Natural killer cell (primary cell): ENCODE measurements around the gene GALNT7. TPM values are rescaled to one million over a fixed set of nuclear protein-coding genes. Genes with fewer than 3 reads are reported as not detected.

Source experiments
- ATAC-seq, 3 donors: fragments of 150-1000 bp in 2 of 3; fragments of 200-7000 bp in 1 of 3; cut with Tn5 transposase; 1 replicate in 1 of 3; 2 replicates in 2 of 3; pipeline ENCODE4 v1.10.0; 2021; ENCODE audit warnings: mild to moderate bottlenecking in 2 of 3, moderate library complexity in 2 of 3
- DNase-seq, 2 donors: peaks; one replicate each; pipeline versions ENCODE4 v3.0.0 to v3.0.0-alpha.2; 2013 to 2021; ENCODE audit warnings: mixed read lengths in 1 of 2
- H3K27ac ChIP-seq: one replicate; pipeline ENCODE4 v1.5.1; 2013; ENCODE audit warnings: mild to moderate bottlenecking, low read length
- H3K27me3 ChIP-seq: one replicate; pipeline ENCODE4 v1.6.1; 2013; ENCODE audit warnings: low read length; ENCODE audit not compliant: control insufficient read depth, insufficient read depth
- H3K36me3 ChIP-seq: one replicate; pipeline ENCODE4 v1.6.1; 2013; ENCODE audit warnings: low read length; ENCODE audit not compliant: control insufficient read depth, insufficient read depth
- H3K4me1 ChIP-seq: one replicate; pipeline ENCODE4 v1.6.1; 2013; ENCODE audit warnings: low read length; ENCODE audit not compliant: control insufficient read depth, insufficient read depth
- H3K4me3 ChIP-seq: one replicate; pipeline ENCODE4 v1.5.1; 2013; ENCODE audit warnings: low read length
- H3K9me3 ChIP-seq: one replicate; pipeline ENCODE4 v1.6.1; 2013; ENCODE audit warnings: low read length; ENCODE audit not compliant: control insufficient read depth, insufficient read depth
- H3K27ac Mint-ChIP-seq, 2 donors: one replicate each; pipeline ENCODE4 v1.8.0; 2022; ENCODE audit warnings: mild to moderate bottlenecking in 2 of 2, mixed read lengths in 2 of 2, moderate library complexity in 1 of 2
- H3K27me3 Mint-ChIP-seq, 2 donors: one replicate each; pipeline ENCODE4 v1.8.0; 2022; ENCODE audit warnings: low read depth in 2 of 2, mixed read lengths in 2 of 2
- H3K36me3 Mint-ChIP-seq: one replicate; pipeline ENCODE4 v1.8.0; 2022; ENCODE audit warnings: mixed read lengths
- H3K4me1 Mint-ChIP-seq, 2 donors: one replicate each; pipeline ENCODE4 v1.8.0; 2022; ENCODE audit warnings: mixed read lengths in 2 of 2
- H3K4me3 Mint-ChIP-seq: one replicate; pipeline ENCODE4 v1.8.0; 2022; ENCODE audit warnings: mild to moderate bottlenecking, moderate library complexity, mixed read lengths
- H3K9me3 Mint-ChIP-seq, 2 donors: one replicate each; pipeline ENCODE4 v1.8.0; 2022; ENCODE audit warnings: mixed read lengths in 2 of 2
- CTCF ChIP-seq: fragments of 200-600 bp; IDR thresholded peaks from one replicate; pipeline ENCODE4 v1.8.0; 2022; ENCODE audit warnings: antibody characterized with exemption
- WGBS: methylation state at CpG from one replicate; pipeline ENCODE4 v1.1.7; 2013; ENCODE audit warnings: missing lambda C conversion rate; ENCODE audit not compliant: insufficient coverage; 5-methylcytosine and 5-hydroxymethylcytosine counted together
- intact Hi-C: fragments of 100-400 bp; cut with micrococcal nuclease; formaldehyde crosslinking; loops from one replicate; pipeline ENCODE4 v1.14.2; 2022
- total RNA-seq, 4 donors: library from RNA; stranded (reverse); fragments of 120-200 nt in 1 of 4; gene quantifications; one replicate each; pipeline versions ENCODE4 v1.2.3 to v1.2.4, GENCODE V29; 2013 to 2022

GALNT7 gene
- total RNA-seq, 3 donors from 2014 or later (not counting 1 experiment from before 2014, with no cell fraction given), result 10.9 to 20.8 (median 15.6) TPM

GRCh38 chr4:173248690-173249089, 80.1 kb downstream of the GALNT7 start:
- H3K4me3 ChIP-seq, result no peak overlapping the region
- intact Hi-C loops, result no loop called here
- ATAC-seq, result no peak
- no peaks in the 10 kb centered on the region for H3K27me3 ChIP-seq
- H3K4me3 Mint-ChIP-seq, result no peak overlapping the region
- H3K36me3 ChIP-seq, result no peaks in the 10 kb centered on the region
- no peak overlapping the region for H3K27ac Mint-ChIP-seq
- no peaks in the 10 kb centered on the region for H3K9me3 Mint-ChIP-seq
- H3K27ac ChIP-seq, result no peak overlapping the region
- H3K4me1 Mint-ChIP-seq, result peaks cover 16 to 31% of the 10 kb centered on the region in 2 donors
- H3K27me3 Mint-ChIP-seq, result no peaks in the 10 kb centered on the region
- no peaks in the 10 kb centered on the region for H3K36me3 Mint-ChIP-seq
- H3K4me1 ChIP-seq, result peaks cover 3% of the 10 kb centered on the region
- TF ChIP-seq CTCF, result no peak
- H3K9me3 ChIP-seq, result no peaks in the 10 kb centered on the region
- no peak for DNase-seq

DNA sequence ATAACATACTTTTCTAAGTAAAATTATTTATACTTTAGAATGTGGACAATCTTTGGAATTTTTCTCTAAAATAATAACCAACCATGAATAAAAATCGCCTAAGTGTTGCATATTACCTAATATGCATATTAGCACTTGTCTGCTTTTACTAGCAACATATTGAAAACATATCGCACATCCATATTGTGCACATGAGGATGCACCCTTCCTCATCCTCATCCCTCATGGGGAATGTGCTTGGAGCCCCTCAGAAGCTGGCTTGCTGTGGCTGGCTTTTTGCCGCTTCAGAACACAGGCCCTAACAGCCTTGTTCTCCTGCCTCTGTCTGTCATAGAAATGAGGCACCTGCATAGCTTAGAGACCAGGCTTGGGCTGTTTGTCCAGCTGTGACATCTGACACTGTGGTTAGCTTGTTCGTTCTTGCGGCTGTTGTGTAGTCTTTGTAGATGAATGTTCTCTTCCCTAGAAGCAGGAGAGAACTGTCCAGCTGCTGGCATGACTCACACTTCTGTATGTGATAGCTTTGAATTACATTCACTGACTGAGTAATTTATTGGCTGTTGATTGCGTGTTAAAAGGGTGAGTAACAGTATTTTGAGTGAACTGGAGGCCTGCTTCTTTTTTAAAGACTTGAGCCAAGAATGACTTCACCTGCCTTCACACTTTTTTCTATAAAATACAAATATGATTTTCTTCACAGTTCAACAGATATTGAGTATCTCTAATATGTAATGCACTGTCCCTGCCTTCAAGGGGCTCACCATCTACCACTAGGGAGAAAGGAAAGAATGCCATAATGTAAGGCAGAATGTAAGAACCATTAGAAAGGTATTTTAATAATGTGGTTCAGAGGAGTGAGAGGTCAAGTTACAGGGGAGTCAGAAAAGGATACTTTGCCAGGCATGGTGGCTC, 83.7 kb downstream of the GALNT7 start:
- Mint-ChIP-seq H3K27me3 (no peaks in the 10 kb centered on the region), H3K4me1 (peaks cover 23 to 25% of the 10 kb centered on the region in 2 donors), H3K9me3 (no peaks in the 10 kb centered on the region), H3K4me3 (no peak overlapping the region), H3K36me3 (no peaks in the 10 kb centered on the region), H3K27ac (no peak overlapping the region)
- Histone ChIP-seq H3K4me3 (no peak overlapping the region), H3K4me1 (peaks cover 3% of the 10 kb centered on the region), H3K27ac (no peak overlapping the region), H3K27me3 (no peaks in the 10 kb centered on the region), H3K36me3 (no peaks in the 10 kb centered on the region), H3K9me3 (no peaks in the 10 kb centered on the region)
- ATAC-seq (peak in 2 of 3 donors; percentile 64 to 78), DNase-seq (no peak)
- no peak for TF ChIP-seq CTCF
- 49% methylated on average over 6 of the region's 6 CpGs for WGBS
- intact Hi-C loops, result no loop called here

- Mint-ChIP-seq H3K4me3 (no peak overlapping the region), H3K27me3 (no peaks in the 10 kb centered on the region), H3K9me3 (no peaks in the 10 kb centered on the region), H3K36me3 (no peaks in the 10 kb centered on the region), H3K27ac (no peak overlapping the region), H3K4me1 (peaks cover 23 to 25% of the 10 kb centered on the region in 2 donors)
- intact Hi-C loops, result no loop called here
- Histone ChIP-seq H3K27me3 (no peaks in the 10 kb centered on the region), H3K36me3 (no peaks in the 10 kb centered on the region), H3K9me3 (no peaks in the 10 kb centered on the region), H3K27ac (no peak overlapping the region), H3K4me3 (no peak overlapping the region), H3K4me1 (peaks cover 3% of the 10 kb centered on the region)
- 97% methylated on average over 2 of the region's 2 CpGs for WGBS
- ATAC-seq, result no peak
- no peak for TF ChIP-seq CTCF
- no peak for DNase-seq
Measured at GRCh38 chr4:173253561-173253960, 85.0 kb downstream of the GALNT7 start.

DNA sequence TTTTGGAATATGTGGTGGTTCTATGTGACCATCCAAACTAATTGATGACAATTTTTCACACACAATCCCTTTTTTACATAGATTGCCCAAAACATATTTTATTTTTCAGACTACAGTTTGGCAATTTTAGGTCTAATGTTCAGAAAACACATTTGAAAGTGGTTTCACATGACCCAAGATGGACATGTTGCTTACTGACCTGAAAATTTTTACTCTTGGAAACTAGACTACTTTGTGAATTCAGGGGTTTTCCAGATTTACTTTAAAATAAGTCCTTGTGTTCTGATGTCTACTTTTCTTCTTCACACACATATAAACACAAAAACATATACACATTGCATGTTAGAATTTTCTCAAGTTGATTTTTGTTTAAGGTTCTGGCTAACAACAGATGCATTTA, 86.0 kb downstream of the GALNT7 start:
- Mint-ChIP-seq H3K27ac (no peak overlapping the region), H3K27me3 (no peaks in the 10 kb centered on the region), H3K36me3 (no peaks in the 10 kb centered on the region), H3K4me3 (no peak overlapping the region), H3K4me1 (peaks cover 23 to 31% of the 10 kb centered on the region in 2 donors), H3K9me3 (no peaks in the 10 kb centered on the region)
- H3K4me1 ChIP-seq, result peaks cover 3% of the 10 kb centered on the region
- H3K27ac ChIP-seq, result no peak overlapping the region
- ATAC-seq, result no peak
- no peaks in the 10 kb centered on the region for H3K27me3 ChIP-seq
- H3K4me3 ChIP-seq, result no peak overlapping the region
- intact Hi-C loops, result no loop called here
- no peak for TF ChIP-seq CTCF
- no peaks in the 10 kb centered on the region for H3K36me3 ChIP-seq
- no peak for DNase-seq
- H3K9me3 ChIP-seq, result no peaks in the 10 kb centered on the region
